HG02840 (cell line): ENCODE data around the gene CD40.

Experiments used
- ATAC-seq: cut with Tn5 transposase; IDR thresholded peaks from one replicate; pipeline ENCODE4 v1.9.1; 2021; ENCODE audit warnings: mild to moderate bottlenecking, moderate library complexity, moderate number of reproducible peaks; ENCODE audit not compliant: unreplicated experiment, low FRiP score

CD40 gene

DNA sequence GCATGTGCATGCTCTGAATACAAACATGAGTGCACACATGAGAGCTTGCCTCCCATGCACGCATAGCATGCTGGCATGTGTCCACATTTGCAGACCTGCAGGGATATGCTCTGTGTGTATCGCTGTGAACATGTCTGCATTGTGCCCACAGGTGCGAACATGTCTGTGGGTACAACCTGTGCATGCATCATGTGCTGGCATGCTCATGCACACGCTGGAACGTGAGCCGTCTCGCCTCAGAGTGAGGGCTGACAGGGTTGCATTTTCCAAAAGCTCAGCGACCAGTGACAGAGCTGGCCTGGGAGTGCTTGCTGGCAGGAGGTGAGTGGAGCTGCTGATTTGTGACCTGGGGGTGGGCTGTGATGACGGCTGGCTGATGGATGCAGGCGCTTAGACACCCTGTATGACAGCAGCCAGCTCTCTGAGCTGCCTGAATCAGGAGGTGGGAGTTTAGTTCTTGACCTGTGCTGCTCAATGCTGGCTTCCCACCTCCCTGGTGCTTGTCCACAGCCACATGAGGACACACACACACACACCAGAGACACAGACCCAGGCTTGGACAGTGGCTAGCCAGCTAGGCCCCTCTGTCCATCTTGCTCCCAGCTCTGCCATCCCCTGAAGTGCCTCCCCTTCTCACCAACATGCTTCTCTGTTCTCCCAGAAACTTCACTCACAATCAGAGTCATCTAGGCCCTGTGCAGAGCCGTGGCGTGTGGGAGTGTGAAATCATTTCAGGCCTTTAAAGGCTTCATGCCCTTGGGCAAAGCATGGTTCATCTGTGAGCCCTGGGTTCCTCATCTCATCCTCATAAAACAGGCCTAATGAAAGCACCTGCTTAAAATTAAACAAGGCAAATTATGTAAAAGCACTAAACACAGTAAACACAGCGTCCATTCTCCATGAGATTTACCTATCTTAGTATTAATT, 51.4 kb downstream of the CD40 start:
- no peak for ATAC-seq

DNA sequence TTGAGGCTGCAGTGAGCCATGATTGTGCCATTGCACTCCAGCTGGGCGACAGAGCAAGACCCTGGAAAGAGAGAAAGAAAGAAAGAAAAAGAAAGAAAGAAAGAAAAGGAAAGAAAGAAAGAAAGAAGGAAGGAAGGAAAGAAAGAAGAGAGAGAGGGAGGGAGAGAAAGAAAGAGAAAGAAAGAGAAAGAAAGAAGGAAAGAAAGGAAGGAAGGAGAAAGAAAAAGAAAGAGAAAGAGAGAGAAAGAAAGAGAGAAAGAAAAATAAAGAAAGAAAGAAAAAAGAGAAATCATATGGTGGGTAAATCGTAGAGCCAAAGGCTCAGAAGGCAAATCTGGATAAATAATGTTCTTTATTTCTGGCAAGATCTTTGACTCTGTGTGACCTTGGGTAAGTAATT, 53.4 kb downstream of the CD40 start:
- no peak for ATAC-seq

DNA sequence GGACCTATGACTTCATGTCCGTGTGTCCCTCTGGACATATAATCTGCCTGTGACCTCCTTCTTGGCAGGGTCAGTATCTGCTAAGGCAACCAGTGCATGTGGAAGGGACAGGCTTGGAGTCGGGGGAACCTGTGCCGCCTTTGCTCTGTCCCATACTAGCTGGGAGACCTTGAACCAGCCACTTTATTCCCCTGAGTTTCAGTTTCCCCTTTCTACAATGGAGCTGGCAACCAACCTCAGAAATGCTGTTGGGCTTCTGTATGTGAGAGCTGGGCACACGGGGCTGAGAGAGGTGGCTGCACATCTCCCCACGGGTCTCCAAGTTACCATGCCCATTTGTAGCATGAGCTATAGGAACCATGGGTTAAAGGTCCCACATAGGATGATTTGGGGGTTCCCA, 53.8 kb downstream of the CD40 start:
- no peak for ATAC-seq

DNA sequence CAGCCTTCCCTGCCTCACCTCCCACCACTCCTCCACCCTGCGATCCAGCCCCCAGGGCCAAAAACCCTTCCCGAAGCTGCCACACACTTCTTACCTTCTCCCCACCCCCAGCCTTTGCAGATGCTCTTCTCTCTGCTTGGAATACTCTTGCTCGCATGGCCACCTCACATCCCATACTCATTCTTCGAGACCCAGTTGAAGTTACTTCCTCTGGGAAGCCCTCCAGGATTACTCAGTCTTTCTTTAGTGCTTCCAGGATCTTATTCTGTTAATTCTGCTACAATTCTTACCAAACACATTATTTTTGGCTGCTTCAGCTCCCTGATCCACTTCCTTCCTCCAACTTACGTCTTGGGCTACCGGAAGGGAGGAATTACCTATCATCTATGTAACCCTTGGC, 54.3 kb downstream of the CD40 start:
- ATAC-seq, result no peak

DNA sequence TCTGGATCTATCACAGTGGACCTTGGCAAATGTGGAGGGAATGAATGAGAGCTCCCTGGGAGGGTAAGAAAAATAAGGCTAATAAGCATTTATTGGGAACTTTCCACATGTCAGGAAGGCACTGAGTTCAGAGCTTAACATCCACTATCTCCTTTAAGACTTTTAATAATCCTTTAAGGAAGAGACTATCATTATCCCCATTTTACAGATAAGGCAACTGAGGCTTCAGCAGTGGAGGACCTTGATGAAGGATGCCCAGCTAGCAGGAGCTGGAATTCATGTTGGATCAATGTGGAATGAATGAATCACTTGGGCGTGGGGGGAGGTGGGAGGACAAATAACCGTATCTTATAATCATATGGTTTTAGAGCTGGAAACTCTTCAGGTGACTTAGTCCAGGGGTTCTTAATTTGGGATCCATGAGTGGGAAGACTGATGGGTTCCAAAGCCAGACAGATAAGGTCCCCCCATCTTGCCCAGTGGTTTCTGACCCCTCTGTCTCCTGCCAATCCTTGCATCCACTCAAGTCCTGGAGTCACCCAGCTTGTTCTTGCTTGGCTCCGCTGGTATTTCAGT, 54.9 kb downstream of the CD40 start:
- ATAC-seq, result no peak

DNA sequence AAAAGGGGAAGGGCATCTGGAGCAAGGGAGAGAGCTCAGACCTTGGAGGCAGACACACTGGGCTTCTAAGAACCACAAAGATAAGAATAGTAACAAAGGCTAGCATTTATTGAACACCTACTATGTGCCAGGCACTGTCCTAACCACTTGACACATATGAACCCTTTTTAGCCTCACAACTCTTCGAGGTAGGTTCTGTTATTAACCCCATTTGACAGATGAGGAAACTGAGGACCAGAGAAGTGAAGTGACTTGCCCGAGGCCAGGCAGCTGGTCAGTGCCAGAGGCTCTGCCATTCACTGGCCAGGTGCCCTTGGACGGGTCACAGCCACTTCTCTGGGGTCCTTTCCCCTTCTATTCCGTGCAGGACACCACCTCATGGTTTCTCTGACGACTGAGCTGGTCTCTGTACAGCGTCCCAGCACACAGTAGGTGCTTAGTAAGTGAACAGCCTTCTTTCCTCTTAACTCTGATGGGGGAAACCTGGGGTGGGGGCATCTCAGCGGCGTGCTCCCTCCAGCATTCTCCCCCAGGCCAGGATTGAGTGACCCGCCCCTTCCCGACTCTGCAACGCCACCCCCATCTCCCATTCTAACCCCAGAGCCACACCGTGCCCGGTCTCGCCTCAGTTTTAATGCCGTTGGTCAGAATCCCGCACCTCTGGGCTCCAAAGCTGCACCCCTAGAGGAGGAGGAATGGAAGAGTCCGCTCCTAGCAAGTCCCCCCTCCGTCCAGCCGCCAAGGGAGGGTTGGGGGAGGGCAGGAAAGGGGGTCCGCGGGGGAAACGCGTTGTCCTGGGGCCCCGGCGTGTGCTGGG, 55.7 kb downstream of the CD40 start:
- ATAC-seq, result no peak

DNA sequence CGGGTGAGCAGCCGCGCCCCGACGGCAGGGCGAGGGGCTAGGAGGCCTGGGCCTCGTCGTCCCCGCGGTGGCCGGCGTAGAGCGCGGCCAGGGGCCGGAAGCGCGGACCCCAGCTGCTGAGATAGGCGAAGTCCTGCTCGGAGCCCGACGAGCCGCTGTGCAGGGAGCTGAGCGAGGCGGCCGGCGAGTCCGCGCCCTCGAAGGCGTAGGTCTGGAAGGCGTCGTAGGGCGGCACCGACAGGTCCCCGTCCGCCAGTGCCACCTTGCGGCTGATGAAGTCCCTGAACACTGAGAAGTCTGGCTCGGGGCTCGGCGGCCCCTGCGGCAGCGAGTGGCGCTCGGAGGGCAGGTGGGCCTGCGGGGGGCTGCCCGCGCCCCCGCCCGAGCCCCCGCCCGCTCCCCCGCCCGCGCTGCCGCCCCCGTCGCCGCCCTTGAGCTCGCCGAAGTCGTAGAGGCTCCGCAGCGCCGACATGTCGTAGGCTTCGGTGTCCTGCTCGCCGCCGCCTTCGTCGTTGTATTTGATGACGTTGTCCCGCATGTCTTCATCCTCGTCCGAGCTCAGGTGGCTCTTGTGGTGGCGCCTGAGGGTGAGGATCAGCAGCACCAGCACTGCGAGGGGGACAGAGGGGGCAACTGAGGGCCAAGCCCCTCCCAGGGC, 56.5 kb downstream of the CD40 start:
- no peak for ATAC-seq

DNA sequence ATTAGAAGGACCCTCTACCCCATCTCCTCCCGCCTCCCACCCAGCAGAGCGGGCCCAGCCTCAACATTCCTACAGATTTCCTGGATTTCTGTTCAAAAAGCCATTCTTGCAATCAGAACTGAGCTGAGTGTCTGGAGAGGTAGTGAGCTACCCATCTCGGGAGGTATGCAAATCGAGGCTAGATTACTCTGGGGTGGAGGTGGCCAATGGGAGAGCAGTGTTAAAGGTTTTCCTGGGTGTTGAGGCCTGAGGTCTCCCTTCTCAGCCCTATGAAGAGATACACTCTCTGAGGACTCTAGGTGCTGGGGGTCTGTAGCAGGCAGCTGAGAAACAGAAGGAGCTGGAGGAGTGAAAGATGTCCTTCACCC, 57.0 kb downstream of the CD40 start:
- ATAC-seq, result no peak

DNA sequence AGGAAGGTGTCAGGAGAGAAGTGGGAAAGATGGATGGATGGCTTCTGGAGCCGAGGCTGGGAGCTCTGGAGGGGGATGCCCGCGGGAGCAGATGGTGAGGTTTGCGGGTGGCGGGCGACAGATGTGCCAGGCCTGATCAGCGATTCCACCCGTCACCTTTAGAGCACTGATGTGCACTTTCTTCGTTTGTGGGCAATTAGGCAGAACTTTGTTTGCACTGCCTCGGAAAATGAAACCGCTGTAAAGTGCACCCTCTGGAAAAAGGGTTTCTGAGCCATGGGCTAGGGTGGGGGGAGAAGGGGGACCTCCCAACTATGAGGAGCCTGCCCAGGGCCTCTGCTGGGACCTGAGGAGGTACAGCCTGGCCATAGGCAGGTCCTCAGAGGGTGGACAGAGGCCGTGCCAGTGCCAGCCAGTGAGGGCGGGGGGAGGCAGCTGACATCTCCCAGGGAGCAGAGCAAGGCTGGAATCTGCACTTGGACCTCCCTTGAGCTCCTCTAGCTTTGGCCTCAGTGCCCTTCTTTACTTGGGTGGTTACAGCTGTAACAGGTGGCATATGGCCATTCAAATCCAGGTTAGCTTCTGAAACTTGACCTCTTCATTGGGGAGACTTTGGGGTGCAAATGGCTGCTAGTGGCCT, 58.7 kb downstream of the CD40 start:
- no peak for ATAC-seq

DNA sequence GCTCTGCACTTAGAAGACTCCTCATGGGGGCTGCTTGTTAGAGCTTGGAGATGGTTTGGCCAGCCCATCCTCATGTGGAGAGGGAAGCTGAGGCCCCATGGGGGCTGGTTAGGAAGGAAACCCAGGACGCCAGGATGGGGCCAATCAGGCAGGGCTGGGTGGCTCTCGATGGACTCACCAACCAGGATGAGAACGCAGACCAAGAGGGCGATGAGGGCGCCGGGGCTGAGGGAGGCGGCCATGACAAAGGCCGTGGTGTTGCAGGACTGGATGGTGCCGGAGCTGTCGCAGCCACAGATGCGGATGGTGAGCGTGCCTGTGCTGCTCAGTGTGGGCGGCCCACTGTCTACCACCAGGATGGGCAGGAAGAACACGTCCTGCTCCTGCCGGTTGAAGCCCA, 59.7 kb downstream of the CD40 start:
- ATAC-seq, result no peak

DNA sequence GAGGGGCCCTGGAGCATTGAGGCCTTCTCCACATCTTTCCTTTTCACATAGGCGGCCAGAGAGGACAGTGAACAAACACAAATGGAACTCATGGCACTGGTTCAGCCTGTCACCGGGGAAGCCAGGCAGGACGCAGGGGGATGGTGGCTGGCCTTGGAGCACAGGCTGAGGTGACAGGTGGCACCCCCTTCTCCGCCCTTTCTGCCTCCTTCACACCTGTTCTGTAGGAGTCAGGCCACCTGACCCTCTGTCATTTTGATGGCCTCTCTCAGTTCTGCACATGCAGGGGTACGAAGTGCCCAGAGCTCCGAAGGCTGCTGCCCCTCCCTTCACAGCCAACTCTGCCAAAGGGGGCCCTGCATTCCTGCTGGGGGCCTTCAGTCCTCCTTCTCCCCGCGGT, 60.8 kb downstream of the CD40 start:
- ATAC-seq, result no peak
